Gastroesophageal sphincter (tissue), 3 donors: ENCODE data around the gene CSF1.

Experiments
- EP300 ChIP-seq: sonication (generic); formaldehyde crosslinking; IDR thresholded peaks from one replicate; pipeline ENCODE4 v1.6.1; 2017; ENCODE audit warnings: antibody characterized with exemption, mild to moderate bottlenecking
- POLR2A ChIP-seq, 2 donors: fragments of 450-650 bp; IDR thresholded peaks; one replicate each; pipeline ENCODE4 v1.6.1; 2017; ENCODE audit warnings: antibody characterized with exemption in 2 of 2, mild to moderate bottlenecking in 2 of 2, moderate library complexity in 1 of 2
- POLR2AphosphoS5 ChIP-seq: sonication (generic); formaldehyde crosslinking; IDR thresholded peaks from one replicate; pipeline ENCODE4 v1.6.1; 2017; ENCODE audit warnings: antibody characterized with exemption
- TF ChIP-seq, protein P1 (sequence below), 4 experiments: fragments of 200-600 bp in 2 of 4; fragments of 450-650 bp in 2 of 4; sonication (generic) in 1 of 4; IDR thresholded peaks; one replicate each; pipeline ENCODE4 v1.5.1; 2017 to 2019; ENCODE audit warnings: antibody characterized with exemption in 4 of 4, mild to moderate bottlenecking in 2 of 4, moderate library complexity in 2 of 4

DNA sequence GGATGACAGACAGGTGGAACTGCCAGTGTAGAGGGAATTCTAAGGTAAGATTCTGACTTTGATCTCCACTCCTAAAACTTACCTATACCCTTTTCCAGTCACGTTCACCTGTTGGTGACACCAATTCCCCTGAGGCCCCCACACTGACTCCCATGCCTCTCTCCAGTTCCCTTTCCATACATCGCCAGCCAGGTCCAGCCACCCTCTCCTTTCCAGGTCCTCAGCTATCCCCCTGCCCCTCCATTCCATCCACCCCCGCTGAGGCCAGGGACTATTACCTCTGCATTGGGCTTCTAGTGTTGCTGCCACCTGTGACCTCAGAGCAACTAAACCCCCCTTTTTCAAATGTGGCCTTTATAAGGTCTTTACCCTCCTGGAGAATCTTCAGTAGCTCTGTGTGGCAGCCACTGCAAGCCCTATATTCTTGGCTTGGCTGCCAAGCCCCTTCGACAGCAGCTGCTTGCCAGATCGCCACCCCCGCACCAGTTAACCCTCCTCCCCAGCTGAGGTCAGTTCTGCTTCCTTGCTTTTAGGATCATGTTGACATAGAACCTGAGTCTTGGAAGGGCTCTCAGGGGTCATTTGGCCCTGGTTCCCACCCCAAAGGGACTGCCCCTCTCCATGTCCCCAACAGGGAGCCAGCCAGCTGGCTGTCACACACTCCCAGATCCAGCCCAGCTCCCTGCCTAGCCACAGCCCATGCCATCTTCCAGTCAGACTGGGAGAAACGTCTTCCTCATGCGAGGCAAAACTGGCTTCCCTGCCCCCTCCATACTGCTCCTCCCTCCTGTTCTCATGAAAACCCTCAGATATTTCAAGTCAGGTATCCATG lies 14.7 kb downstream of the CSF1 start:
- TF ChIP-seq POLR2AphosphoS5 (no peak), POLR2A (IDR thresholded peaks at IDR 0.05) (no peak), EP300 (no peak)
- TF ChIP-seq, protein P1, sequence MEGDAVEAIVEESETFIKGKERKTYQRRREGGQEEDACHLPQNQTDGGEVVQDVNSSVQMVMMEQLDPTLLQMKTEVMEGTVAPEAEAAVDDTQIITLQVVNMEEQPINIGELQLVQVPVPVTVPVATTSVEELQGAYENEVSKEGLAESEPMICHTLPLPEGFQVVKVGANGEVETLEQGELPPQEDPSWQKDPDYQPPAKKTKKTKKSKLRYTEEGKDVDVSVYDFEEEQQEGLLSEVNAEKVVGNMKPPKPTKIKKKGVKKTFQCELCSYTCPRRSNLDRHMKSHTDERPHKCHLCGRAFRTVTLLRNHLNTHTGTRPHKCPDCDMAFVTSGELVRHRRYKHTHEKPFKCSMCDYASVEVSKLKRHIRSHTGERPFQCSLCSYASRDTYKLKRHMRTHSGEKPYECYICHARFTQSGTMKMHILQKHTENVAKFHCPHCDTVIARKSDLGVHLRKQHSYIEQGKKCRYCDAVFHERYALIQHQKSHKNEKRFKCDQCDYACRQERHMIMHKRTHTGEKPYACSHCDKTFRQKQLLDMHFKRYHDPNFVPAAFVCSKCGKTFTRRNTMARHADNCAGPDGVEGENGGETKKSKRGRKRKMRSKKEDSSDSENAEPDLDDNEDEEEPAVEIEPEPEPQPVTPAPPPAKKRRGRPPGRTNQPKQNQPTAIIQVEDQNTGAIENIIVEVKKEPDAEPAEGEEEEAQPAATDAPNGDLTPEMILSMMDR (IDR thresholded peaks at IDR 0.05): no peak
